Kidney capillary endothelial cell (primary cell): ENCODE measurements around the gene TMPRSS6.

Experiments used
- DNase-seq: peaks from one replicate; pipeline ENCODE4 v3.0.0-alpha.2; 2018; ENCODE audit warnings: low spot score

Gene TMPRSS6

DNA sequence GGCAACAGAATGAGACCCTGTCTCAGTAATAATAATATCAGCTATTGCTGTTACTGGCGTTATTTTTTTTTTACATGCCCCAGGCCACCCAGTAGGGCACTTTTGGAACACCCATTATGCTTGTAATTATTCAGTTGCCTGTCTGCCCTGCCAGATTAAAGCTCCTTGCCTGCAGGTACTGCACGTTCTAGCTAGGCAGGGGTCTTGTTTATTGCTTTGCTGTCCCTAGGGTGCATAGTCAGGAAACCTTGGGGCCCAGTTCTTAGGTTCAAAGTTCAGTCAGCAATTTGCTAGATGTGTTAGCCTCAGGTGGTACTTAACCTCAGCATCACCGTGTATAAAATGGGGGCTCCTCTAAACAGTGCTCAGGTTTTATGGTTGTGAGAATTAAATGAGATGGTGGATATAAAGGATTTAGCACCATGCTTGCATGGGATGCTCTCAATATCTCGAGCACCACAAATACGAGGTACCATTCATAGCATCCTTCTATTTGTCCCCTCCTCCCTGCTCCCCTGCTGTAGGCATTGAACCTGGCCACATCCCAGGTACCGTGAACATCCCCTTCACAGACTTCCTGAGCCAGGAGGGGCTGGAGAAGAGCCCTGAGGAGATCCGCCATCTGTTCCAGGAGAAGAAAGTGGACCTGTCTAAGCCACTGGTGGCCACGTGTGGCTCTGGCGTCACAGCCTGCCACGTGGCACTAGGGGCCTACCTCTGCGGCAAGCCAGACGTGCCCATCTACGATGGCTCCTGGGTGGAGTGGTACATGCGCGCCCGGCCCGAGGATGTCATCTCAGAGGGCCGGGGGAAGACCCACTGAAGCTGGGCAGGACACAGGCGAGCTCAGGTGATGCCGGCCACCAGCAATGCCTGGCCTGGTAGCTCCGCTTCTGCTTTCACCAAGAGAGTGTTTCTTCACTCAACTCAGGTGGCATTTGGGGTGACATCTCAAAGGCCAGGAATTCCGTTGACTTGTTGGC is 80.5 kb downstream of the TMPRSS6 start:
- no peak for DNase-seq

DNA sequence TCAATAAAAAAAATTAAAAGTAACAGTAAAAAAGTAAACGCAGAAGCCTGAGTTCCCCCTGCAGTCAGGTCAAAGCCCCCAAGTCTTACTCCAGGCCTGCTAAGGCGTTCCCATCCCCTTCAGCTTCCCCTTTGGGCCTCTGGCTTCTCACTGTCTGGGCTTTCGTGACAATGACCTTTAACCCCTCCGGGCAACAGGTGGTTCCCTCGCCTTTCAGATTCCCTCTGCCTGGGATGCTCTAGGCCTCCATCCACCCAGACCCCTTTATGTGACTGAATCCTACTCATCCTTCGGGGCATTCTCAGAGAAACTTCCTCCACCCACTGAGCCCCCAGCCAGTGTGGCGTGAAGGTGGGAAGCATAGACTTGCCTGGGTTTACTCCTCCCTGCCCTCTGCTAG is 82.0 kb downstream of the TMPRSS6 start:
- no peak for DNase-seq

DNA sequence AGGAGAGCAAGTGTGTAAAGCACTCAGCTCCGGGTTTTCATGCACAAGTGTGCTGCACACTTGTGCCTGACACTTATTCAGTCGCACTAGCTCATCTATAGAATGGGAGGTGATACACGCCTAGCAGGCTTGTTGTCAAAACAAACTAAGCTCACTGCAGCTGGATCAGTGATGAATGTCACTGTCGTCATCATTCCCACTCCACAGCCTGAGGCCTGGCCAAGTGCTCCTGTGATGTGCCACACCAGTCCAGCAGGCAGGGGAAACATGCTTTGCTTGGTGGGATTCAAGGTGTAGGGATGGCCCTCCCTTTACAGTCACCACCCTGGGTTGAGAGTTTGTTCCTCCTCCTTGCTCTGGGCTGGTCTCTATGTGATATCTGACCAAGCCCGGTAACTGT is 83.2 kb downstream of the TMPRSS6 start:
- no peak for DNase-seq

DNA sequence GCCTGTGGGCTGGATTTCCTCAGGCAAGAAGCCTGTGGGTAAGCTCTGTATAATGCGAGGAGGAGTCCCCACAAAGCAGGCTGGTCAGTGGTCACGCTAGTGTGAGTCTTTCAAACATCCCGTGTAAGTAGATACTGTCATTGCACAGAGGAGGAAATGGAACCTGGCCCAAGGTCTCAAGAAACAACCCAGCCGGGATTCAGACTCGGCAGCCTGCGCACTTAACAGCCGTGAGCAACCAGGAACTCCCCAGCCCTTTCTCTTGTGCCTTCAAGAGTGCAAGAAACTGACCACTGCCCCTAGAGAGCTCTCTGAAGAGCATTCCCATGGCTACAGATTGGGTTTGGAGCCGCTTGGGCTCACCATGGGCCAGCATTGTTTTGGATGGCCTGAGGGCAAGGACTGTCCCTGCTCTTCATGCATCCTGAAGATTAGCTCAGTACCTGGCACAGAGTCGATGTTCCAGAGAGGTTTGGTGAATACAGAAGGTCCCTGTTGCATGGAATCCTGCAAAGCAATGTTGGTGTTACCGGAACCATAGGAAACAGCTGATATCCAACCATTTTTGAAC is 83.9 kb downstream of the TMPRSS6 start:
- no peak for DNase-seq

DNA sequence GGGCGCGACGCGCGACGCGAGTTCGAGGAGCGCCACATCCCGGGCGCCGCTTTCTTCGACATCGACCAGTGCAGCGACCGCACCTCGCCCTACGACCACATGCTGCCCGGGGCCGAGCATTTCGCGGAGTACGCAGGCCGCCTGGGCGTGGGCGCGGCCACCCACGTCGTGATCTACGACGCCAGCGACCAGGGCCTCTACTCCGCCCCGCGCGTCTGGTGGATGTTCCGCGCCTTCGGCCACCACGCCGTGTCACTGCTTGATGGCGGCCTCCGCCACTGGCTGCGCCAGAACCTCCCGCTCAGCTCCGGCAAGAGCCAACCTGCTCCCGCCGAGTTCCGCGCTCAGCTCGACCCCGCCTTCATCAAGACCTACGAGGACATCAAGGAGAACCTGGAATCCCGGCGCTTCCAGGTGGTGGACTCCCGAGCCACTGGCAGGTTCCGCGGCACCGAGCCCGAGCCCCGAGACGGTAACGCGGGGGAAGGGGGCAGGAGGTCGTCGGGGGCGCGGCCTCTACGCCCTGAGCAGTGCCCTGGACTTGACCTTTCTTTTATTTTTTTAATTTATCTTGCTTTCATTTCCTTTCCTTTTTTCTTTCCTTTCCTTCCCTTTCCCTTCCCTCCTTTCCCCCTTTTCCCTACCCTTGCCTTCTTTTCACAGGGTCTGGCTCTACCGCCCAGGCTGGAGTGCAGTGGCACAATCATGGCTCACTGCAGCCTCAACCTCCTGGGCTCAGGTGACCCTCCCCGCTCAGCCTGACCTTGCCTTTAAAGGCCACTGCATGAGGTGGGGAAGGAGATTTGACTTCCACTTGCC is 85.0 kb downstream of the TMPRSS6 start:
- no peak for DNase-seq

DNA sequence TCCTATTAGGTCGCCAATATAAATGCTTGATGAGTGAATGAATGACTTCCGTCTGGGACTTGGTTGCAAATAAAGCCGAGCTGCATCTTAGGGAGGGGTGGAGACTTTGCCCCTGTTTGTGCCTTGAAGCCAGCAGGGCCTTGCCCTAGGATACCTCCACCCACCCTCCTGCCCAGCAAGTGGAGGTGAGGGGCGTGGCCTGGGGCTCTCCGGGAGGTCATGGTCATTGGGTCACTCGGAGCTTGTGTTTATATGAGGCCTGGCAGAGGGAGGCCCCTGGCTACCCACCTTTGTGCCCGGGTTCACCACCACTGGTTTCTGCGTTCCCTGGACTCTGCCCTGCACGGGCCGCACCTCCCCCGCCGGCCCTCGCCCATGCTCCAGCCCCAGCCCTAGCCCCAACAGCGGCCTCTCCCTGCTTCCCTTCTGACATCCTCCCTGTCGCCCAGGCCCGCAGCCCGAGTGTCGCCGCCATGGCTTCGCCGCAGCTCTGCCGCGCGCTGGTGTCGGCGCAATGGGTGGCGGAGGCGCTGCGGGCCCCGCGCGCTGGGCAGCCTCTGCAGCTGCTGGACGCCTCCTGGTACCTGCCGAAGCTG is 85.7 kb downstream of the TMPRSS6 start:
- DNase-seq, result no peak

DNA sequence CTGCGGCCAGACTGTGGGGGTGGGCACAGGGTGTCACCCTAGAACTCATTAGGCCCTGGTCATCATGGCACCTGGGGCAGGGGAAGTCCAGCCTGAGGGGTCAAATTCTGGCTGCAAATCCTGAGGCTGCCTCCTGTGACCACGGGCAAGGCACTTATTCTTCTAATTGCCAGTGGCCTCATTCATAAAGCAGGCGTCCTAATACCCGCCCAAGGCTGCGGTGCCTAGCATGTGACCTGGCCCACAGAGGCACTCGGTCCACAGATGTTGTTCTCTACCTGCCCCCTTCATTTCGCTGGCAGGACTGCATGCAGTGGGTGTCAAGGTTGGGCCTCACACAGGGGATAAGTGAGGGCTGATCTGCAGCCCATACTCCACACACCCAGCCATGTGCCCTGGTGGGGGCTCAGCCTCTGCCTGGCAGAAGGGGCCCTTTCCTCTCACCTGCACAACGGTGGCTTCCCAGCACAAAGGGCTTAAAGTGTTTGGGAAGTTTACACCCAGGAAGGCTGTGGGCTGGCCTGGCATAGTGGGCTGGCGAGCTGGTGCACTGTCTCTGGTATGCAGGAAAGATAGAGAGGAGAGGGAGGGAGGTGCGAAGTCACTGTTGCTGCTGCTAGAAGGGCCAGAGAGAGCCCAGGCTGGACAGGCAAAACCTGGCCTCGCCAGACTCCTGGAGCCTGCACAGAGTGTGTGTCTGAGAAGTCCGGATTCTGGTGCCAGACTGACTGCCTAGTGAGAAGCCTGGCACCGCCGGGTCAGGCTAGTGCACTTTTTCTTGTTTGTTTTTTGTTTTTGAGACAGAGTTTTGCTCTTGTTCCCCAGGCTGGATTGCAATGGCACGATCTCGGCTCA is 86.8 kb downstream of the TMPRSS6 start:
- no peak for DNase-seq

DNA sequence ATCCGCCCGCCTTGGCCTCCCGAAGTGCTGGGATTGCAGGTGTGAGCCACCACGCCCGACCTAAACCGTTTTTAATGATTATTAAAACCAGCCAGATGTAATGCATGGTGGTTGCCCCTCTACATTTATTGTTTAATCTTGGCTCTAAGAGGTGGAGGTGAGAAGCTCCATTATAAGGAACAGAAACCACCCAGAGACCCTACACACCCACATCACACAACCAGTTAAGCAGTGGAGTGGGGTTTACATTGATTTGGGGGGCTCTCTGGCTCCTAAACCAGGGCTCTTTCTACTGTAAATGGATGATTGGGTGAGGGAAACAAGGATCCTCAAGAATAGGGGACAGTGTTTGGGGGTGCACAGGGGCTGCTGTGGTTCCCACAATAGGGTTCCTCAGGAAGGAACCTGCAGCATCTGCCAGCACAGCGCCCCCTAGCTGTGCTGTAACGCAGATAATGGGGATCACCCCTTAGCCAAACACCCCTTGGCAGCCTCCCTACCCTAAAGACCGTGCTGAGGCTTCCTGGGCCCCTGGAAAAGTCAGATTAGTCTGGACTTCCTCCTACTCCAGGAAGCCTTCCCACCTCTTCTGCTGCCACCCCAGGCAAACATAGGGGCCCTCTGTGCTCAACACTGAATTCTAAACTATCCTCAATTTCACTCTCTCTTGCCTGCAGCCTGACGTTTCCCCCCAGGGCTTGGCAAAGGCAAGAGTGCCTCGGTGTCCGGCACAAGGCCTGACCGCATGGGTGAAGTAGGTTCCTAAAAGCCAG is 87.6 kb downstream of the TMPRSS6 start:
- no peak for DNase-seq

DNA sequence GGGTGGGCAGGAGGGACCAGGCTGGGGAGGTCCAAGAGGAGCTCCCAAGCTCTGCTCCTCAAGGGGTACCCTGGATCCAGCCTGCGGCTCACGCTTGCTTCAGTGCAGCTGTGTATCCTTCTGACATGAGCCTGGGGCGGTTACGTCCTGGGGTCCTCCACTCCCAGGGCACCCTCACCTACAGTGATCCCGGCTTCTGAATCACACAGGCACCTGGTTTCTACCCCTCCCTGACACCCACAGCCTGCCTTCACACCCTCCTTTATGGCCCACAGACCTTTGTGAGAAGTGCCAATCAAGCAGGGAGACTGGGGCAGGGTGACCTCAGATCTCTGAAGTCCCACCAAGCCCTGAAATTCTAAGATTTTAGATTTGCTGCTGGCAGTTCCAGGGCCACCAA is 88.5 kb downstream of the TMPRSS6 start:
- no peak for DNase-seq

DNA sequence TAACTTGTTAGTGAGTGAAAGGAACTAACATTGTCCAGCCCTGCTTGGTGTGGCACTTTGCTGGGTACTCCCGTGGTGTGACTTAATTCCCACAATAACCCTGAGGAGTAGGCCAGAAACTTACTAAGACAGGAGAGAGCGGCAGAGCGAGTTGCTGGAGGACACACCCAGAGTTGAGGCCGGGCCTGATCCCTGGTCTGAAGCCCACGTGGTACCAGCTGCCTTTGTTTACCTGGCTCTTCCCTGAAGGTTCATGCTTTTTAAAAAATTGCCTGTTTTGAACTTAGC is 89.4 kb downstream of the TMPRSS6 start:
- peak; percentile 13 for DNase-seq

DNA sequence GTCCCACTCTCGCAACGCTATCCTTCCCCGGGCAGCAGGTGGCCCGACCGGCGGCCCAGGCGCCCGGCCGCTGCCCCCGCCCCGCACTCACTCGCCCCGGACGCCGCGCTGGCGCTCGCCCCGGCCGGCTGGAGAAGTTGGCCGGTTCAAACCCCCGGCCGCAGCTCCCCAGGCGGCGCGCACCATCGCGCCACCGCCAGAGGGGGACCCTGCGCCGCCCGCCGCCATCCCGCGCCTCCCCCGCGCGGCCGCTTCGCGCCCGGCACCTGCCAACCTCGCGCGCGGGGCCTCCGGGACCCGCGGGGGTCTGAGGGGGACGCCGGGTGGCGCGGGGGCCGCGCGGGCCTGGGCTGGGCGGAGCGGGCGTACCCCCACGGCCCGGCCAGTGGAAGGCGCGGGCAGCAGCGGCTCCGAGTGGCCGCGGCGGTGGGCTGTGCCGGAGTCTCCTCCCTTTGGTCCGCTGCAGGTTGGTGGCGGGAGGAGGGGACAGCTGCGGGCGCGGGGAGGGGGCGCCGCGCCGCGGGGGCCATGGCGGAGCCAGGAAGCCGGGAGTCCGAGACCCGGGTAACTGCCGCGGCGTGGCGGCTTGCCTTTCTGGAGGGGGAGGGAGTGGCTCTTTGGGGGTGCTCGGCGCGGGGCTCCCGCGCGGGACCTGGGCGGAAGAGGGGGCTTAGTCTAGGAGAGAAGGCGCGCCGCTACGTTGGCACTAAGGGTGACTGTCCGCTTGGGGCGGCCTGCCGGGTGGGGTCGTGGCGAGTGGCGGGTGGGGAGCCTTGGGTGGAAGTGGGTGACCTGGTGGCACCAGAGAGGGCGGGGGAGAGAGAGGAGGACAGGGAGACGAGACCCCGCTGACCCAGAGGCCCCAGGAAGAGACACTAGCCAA is 90.0 kb downstream of the TMPRSS6 start, which contains the start of the genes MPST and TST:
Gene MPST (plus strand): TSS at position 434 of the 883 bp plus-strand sequence. CDS start 95 bp downstream, at position 529.
Gene TST (minus strand): TSS at position 139 of the 883 bp plus-strand sequence. CDS start 715 bp downstream, outside the sequence.
- peak; percentile 69 for DNase-seq

DNA sequence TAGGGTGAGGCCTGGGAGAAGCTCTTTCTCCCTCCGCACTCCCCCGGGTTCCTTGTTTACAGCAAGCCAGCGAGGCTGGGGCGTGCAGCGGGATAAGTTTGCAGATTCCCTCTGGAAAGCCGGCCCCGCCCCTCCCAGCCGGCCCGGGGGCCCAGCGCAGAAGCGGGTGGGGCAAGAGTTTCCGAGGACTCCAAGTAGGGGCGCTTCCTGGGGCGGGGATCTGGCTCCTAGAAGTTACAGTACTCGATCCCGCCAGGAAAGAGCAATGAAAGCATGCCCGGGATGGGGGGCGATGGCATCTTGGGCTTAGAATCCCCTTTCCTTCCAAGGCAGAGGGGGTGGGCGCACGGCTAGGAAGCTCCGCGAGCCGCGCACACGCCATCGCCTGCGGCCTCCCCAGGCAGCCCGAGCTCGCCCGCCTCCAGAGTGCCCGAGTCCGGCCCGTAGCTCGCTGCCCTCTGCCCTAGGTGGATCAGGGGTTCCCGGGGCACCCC is 90.7 kb downstream of the TMPRSS6 start:
- peak; percentile 17 for DNase-seq

DNA sequence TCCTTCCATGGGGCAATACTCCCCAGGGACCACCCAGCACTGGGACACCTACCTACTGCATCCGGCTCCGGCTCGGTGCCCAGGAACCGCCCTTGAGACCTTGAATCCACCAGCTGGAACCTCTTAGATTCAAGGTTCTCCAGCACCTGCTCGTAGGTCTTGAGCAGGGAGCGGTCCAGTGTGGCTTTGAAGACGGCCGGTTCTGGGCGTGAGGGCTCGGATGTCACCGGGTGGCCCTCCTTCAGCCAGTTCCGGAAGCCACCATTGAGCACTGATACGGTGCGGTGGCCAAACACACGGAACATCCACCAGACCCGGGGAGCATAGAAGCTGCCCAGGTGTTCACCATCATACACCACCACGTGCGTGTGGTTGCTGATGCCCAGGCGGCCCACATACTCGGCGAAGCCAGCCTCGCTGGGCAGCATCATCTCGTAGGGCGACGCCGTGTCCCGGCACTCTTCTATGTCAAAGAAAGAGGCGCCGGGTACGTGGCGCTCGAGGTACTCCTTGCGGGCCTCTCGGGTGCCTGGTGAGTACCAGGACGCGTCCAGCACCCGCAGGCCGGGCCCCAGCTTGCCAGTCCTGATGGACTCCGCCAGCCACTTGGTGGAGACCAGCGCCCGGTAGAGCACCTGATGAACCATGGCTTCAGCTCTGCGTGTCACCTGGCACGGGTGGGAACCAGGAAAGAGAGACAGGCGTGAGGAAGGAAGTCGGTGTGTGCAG is 91.3 kb downstream of the TMPRSS6 start:
- DNase-seq, result no peak

DNA sequence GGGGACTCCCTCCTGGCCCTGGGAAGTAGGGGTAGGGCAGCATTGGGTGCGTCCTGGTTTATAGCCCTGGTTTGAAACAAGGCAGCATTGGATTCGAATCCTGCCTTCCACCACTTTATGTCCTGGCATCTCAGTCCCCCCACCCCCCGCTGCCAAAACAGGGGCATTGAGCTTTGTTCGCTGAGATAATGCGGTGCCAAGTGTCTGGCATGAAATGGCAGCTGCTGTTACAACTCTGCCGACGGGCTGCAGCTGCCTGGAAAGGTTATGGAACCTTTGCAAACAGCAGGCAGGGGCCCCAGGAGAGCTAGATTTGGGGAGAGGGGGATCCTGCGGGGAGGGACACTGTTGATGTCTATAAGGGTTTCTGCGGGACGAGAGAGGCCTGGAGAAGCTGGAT is 92.2 kb downstream of the TMPRSS6 start:
- DNase-seq, result no peak

DNA sequence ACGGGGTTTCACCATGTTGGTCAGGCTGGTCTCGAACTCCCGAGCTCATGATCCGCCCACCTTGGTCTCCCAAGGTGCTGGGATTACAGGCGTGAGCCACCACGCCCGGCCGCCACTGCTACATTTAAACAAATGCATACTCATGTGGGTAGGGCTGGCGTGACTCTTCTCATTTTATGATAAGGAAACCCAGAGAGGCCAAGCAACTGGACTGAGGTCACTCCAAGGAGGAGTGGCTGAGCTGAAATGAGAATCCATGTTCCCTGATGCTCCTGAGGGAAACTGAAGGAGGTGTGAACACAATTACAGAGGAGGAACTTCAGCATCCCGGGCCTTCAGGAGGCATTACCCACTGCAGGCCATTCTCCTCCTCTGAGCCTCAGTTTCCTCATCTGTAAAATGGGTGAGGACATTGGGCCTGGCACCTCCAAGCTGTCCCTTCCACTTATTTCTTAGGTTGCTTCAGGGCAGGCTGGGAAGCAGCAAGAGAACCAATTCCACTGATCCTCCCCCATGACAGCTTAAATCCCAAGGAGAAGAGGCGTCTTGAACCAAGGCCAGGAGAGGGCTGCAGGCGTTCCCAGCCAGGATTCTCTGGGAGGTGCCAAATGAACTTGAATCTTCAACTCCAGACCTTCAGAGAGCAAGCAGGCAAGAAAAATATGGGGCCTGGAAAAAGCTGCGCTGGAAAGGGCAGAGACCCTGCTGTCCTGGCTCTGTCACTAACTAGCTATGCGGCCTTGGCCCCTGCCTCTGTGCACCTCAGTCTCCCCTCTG is 93.2 kb downstream of the TMPRSS6 start:
- no peak for DNase-seq

DNA sequence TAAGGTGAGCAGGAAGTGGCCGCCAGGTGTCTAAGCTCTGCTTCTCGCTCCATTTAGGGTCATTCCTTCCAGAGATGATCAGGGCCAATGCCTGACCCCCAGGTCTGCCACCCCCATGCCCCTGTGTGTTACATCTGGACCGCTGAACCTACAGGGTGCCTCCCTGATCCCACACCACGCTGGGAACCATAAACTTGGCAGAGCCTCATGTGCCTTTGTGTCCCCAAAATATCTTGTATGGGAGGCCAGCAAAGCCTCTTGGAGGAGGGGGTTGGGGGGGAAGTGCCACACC is 94.0 kb downstream of the TMPRSS6 start:
- DNase-seq, result no peak
